HEK293 (cell line): ENCODE data around the gene MYH6.

Experiments
- CTCF ChIA-PET: fragments of 350-600 bp; formaldehyde crosslinking; extraction: SDS; loops from one replicate; lab custom pipeline; 2021; ENCODE audit warnings: antibody characterized with exemption; lab: Yijun Ruan, JAX
- POLR2A ChIA-PET: fragments of 300-600 bp; formaldehyde crosslinking; extraction: SDS; loops from one replicate; lab custom pipeline; 2020; ENCODE audit warnings: antibody characterized with exemption, inconsistent platforms; lab: Yijun Ruan, JAX
- H3K27ac ChIP-seq: fragments of 200-500 bp; sonication (Bioruptor generic); 2 replicates; pipeline ENCODE4 v1.5.1; 2014; ENCODE audit warnings: low read depth, low read length, control low read depth, inconsistent platforms; ENCODE audit errors: extremely low read depth
- H3K36me3 ChIP-seq, 2 experiments: fragments of 200-500 bp in 1 of 2; sonication (Bioruptor generic) in 1 of 2; 1 replicate in 1 of 2; 2 replicates in 1 of 2; pipeline ENCODE4 v1.5.1; 2014 to 2017; ENCODE audit warnings: inconsistent platforms in 2 of 2, low read length in 2 of 2; ENCODE audit not compliant: control insufficient read depth in 2 of 2, insufficient read depth in 1 of 2
- H3K4me1 ChIP-seq: fragments of 200-500 bp; sonication (Bioruptor generic); 2 replicates; pipeline ENCODE4 v1.5.1; 2014; ENCODE audit warnings: mild to moderate bottlenecking, low read length, inconsistent platforms; ENCODE audit not compliant: control insufficient read depth, insufficient read depth
- H3K4me3 ChIP-seq: 2 replicates; pipeline ENCODE4 v1.5.1; 2011; ENCODE audit warnings: low read depth, mild to moderate bottlenecking, control low read depth, low read length, moderate library complexity
- H3K9me3 ChIP-seq: fragments of 200-500 bp; sonication (Bioruptor generic); 2 replicates; pipeline ENCODE4 v1.5.1; 2014; ENCODE audit warnings: low read depth, low read length, inconsistent platforms; ENCODE audit not compliant: control insufficient read depth, insufficient read depth
- BCL11A ChIP-seq: fragments of 450-650 bp; formaldehyde crosslinking; IDR thresholded peaks from 2 replicates; pipeline ENCODE4 v1.5.1; 2016; ENCODE audit warnings: low read depth, missing biosample characterization, missing genetic modification characterization
- TCF7L2 ChIP-seq: IDR thresholded peaks from 2 replicates; pipeline ENCODE4 v1.6.1; 2011; ENCODE audit warnings: low read depth, mild to moderate bottlenecking, inconsistent platforms, low read length, moderate library complexity, borderline replicate concordance
- TRIM28 ChIP-seq: IDR thresholded peaks from 2 replicates; pipeline ENCODE4 v1.6.1; 2011; ENCODE audit warnings: low read length, control low read depth, borderline replicate concordance
- ZFP3 ChIP-seq: fragments of 450-650 bp; formaldehyde crosslinking; IDR thresholded peaks from 2 replicates; pipeline ENCODE4 v1.5.1; 2016; ENCODE audit warnings: low read depth, missing biosample characterization, missing genetic modification characterization
- ZNF10 ChIP-seq: fragments of 450-650 bp; formaldehyde crosslinking; IDR thresholded peaks from 2 replicates; pipeline ENCODE4 v1.5.1; 2017; ENCODE audit warnings: missing biosample characterization, missing genetic modification characterization
- ZNF292 ChIP-seq: fragments of 450-650 bp; formaldehyde crosslinking; IDR thresholded peaks from 2 replicates; pipeline ENCODE4 v1.5.1; 2016; ENCODE audit warnings: low read depth, missing biosample characterization, missing genetic modification characterization, borderline replicate concordance
- ZNF324 ChIP-seq: fragments of 450-650 bp; formaldehyde crosslinking; IDR thresholded peaks from 2 replicates; pipeline ENCODE4 v1.5.1; 2016; ENCODE audit warnings: missing biosample characterization, missing genetic modification characterization
- ZNF335 ChIP-seq: fragments of 450-650 bp; formaldehyde crosslinking; conservative IDR thresholded peaks from 2 replicates; pipeline ENCODE4 v1.5.1; 2016; ENCODE audit warnings: missing biosample characterization, missing genetic modification characterization
- ZNF394 ChIP-seq: fragments of 450-650 bp; formaldehyde crosslinking; IDR thresholded peaks from 2 replicates; pipeline ENCODE4 v1.5.1; 2016; ENCODE audit warnings: missing biosample characterization, missing genetic modification characterization, mild to moderate bottlenecking, moderate library complexity, borderline replicate concordance
- ZNF596 ChIP-seq: fragments of 450-650 bp; IDR thresholded peaks from 2 replicates; pipeline ENCODE4 v1.5.0; 2018; ENCODE audit warnings: missing biosample characterization, mild to moderate bottlenecking, missing genetic modification characterization, moderate library complexity
- ZNF747 ChIP-seq: fragments of 450-650 bp; formaldehyde crosslinking; IDR thresholded peaks from 2 replicates; pipeline ENCODE4 v1.5.1; 2016; ENCODE audit warnings: missing biosample characterization, missing genetic modification characterization
- ZNF776 ChIP-seq: fragments of 450-650 bp; formaldehyde crosslinking; IDR thresholded peaks from 2 replicates; pipeline ENCODE4 v1.5.0; 2017; ENCODE audit warnings: missing biosample characterization, missing genetic modification characterization, borderline replicate concordance
- ZNF792 ChIP-seq: fragments of 450-650 bp; formaldehyde crosslinking; IDR thresholded peaks from 2 replicates; pipeline ENCODE4 v1.5.1; 2016; ENCODE audit warnings: missing biosample characterization, missing genetic modification characterization
- ZSCAN30 ChIP-seq: fragments of 450-650 bp; IDR thresholded peaks from 2 replicates; pipeline ENCODE4 v1.5.1; 2018; ENCODE audit warnings: missing biosample characterization, mild to moderate bottlenecking, missing genetic modification characterization, moderate library complexity
- ZXDB ChIP-seq: fragments of 450-650 bp; formaldehyde crosslinking; IDR thresholded peaks from 2 replicates; pipeline ENCODE4 v1.5.1; 2016; ENCODE audit warnings: missing biosample characterization, missing genetic modification characterization
- TF ChIP-seq, protein P1 (sequence below): fragments of 450-650 bp; formaldehyde crosslinking; IDR thresholded peaks from 2 replicates; pipeline ENCODE4 v1.5.1; 2016; ENCODE audit warnings: missing biosample characterization, missing genetic modification characterization
- TF ChIP-seq, protein P2 (sequence below): fragments of 450-650 bp; formaldehyde crosslinking; IDR thresholded peaks from 2 replicates; pipeline ENCODE4 v1.5.1; 2016; ENCODE audit warnings: missing biosample characterization, missing genetic modification characterization, low read depth
- TF ChIP-seq, protein P3 (sequence below): fragments of 450-650 bp; formaldehyde crosslinking; IDR thresholded peaks from 2 replicates; pipeline ENCODE4 v1.5.1; 2017; ENCODE audit warnings: missing biosample characterization, missing genetic modification characterization
- TF ChIP-seq, protein P4 (sequence below): fragments of 450-650 bp; formaldehyde crosslinking; IDR thresholded peaks from 2 replicates; pipeline ENCODE4 v1.5.1; 2016; ENCODE audit warnings: missing biosample characterization, missing genetic modification characterization

The MYH6 gene

DNA sequence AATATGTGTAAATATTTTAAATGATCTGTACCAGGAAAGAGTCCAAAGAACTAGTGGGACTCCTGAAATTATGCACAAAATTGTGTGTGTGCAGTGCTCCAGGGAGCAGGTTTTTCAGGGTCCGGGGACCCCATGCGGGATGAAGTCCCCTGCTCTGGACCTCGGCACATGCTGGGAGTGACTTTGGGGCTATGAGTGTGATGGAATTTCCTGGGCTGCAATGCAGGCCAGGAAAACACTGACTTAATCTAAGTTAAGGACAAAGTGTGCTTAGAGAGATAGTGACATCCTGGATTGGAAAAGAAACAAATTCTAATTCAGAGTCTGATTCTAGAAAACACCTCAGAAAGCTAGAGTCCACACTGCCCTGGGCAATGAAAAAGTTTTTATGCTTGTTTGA lies 6.2 kb upstream of the MYH6 start:
- ChIA-PET CTCF (no interaction called here), POLR2A (no interaction called here)
- TF ChIP-seq, protein P1, sequence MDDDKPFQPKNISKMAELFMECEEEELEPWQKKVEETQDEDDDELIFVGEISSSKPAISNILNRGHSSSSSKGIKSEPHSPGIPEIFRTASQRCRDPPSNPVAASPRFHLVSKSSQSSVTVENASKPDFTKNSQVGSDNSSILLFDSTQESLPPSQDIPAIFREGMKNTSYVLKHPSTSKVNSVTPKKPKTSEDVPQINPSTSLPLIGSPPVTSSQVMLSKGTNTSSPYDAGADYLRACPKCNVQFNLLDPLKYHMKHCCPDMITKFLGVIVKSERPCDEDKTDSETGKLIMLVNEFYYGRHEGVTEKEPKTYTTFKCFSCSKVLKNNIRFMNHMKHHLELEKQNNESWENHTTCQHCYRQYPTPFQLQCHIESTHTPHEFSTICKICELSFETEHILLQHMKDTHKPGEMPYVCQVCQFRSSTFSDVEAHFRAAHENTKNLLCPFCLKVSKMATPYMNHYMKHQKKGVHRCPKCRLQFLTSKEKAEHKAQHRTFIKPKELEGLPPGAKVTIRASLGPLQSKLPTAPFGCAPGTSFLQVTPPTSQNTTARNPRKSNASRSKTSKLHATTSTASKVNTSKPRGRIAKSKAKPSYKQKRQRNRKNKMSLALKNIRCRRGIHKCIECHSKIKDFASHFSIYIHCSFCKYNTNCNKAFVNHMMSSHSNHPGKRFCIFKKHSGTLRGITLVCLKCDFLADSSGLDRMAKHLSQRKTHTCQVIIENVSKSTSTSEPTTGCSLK (tag by site-specific recombination): no peak
- TF ChIP-seq TRIM28: no peak
- no peak for TF ChIP-seq ZFP3
- no peak for TF ChIP-seq ZNF747 (tag by site-specific recombination)
- no peak for TF ChIP-seq ZNF335 (tag by site-specific recombination)
- TF ChIP-seq, protein P2, sequence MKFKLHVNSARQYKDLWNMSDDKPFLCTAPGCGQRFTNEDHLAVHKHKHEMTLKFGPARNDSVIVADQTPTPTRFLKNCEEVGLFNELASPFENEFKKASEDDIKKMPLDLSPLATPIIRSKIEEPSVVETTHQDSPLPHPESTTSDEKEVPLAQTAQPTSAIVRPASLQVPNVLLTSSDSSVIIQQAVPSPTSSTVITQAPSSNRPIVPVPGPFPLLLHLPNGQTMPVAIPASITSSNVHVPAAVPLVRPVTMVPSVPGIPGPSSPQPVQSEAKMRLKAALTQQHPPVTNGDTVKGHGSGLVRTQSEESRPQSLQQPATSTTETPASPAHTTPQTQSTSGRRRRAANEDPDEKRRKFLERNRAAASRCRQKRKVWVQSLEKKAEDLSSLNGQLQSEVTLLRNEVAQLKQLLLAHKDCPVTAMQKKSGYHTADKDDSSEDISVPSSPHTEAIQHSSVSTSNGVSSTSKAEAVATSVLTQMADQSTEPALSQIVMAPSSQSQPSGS (tag by site-specific recombination): no peak
- no peak for TF ChIP-seq TCF7L2
- no peak for TF ChIP-seq ZNF596
- no peak for TF ChIP-seq ZNF10
- no peak for TF ChIP-seq BCL11A (tag by site-specific recombination)
- TF ChIP-seq, protein P3, sequence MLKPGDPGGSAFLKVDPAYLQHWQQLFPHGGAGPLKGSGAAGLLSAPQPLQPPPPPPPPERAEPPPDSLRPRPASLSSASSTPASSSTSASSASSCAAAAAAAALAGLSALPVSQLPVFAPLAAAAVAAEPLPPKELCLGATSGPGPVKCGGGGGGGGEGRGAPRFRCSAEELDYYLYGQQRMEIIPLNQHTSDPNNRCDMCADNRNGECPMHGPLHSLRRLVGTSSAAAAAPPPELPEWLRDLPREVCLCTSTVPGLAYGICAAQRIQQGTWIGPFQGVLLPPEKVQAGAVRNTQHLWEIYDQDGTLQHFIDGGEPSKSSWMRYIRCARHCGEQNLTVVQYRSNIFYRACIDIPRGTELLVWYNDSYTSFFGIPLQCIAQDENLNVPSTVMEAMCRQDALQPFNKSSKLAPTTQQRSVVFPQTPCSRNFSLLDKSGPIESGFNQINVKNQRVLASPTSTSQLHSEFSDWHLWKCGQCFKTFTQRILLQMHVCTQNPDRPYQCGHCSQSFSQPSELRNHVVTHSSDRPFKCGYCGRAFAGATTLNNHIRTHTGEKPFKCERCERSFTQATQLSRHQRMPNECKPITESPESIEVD: no peak
- no peak for TF ChIP-seq ZNF394 (tag by site-specific recombination)
- TF ChIP-seq, protein P4, sequence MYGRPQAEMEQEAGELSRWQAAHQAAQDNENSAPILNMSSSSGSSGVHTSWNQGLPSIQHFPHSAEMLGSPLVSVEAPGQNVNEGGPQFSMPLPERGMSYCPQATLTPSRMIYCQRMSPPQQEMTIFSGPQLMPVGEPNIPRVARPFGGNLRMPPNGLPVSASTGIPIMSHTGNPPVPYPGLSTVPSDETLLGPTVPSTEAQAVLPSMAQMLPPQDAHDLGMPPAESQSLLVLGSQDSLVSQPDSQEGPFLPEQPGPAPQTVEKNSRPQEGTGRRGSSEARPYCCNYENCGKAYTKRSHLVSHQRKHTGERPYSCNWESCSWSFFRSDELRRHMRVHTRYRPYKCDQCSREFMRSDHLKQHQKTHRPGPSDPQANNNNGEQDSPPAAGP: no peak
- TF ChIP-seq ZNF292 (tag by site-specific recombination): no peak
- Histone ChIP-seq H3K9me3 (no peaks in the 10 kb centered on the region), H3K4me1 (no peaks in the 10 kb centered on the region), H3K36me3 (no peaks in the 10 kb centered on the region), H3K4me3 (no peak overlapping the region), H3K27ac (no peak overlapping the region)

DNA sequence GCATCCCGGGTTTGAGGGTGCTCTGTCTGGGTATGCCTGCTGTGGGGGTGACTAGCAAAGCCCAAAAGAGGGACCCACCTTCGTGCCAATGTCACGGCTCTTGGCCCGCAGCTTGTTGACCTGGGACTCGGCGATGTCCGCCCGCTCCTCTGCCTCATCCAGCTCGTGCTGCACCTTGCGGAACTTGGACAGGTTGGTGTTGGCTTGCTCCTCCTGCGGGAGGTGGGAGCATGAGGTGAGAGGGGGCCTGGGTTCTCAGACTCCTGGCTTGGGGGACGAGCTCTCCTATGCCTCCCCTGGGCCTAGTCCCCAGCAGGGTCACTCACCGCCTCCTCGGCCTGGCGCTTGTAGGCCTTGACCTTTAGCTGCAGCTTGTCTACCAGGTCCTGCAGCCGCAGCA lies 5.6 kb upstream of the MYH6 start:
- CTCF ChIA-PET: no interaction called here
- Histone ChIP-seq H3K9me3 (no peaks in the 10 kb centered on the region), H3K4me1 (no peaks in the 10 kb centered on the region), H3K4me3 (no peak overlapping the region), H3K27ac (no peak overlapping the region), H3K36me3 (no peaks in the 10 kb centered on the region)
- TF ChIP-seq ZNF324 (tag by site-specific recombination) (no peak), ZSCAN30 (tag by site-specific recombination) (no peak), ZNF776 (no peak), ZNF792 (tag by site-specific recombination) (no peak), ZXDB (no peak)
- POLR2A ChIA-PET: no interaction called here
